IMR-90 (cell line): ENCODE results near the gene IBA57. TPM values are rescaled to one million over a fixed set of nuclear protein-coding genes. Genes with fewer than 3 reads are reported as not detected.

Experiments
- ATAC-seq: fragments of 200-7000 bp; cut with Tn5 transposase; 2 replicates; pipeline ENCODE4 v1.9.1; 2020; ENCODE audit warnings: low read depth, mild to moderate bottlenecking, moderate library complexity
- BruUV-seq: library from RNA; stranded (reverse); fragments of 400-500 nt; replicated peaks from 2 replicates; lab custom pipeline; 2021; lab: Mats Ljungman, UMichigan
- CTCF ChIA-PET: fragments of 300-600 bp; formaldehyde crosslinking; extraction: SDS; loops from one replicate; lab custom pipeline; 2021; ENCODE audit warnings: antibody characterized with exemption; lab: Yijun Ruan, JAX
- POLR2A ChIA-PET: fragments of 300-600 bp; sonication (Branson Sonifier 250); formaldehyde crosslinking; loops from one replicate; lab custom pipeline; 2022; ENCODE audit warnings: antibody characterized with exemption; ENCODE audit not compliant: unreplicated experiment; lab: Charles Lee
- DNase-seq: peaks from one replicate; pipeline ENCODE4 v3.0.0; 2013
- H2AFZ ChIP-seq: replicated peaks from 2 replicates; pipeline ENCODE3; 2013; ENCODE audit warnings: low read length, mild to moderate bottlenecking; ENCODE audit not compliant: poor library complexity
- H2AK5ac ChIP-seq: 2 replicates; pipeline ENCODE4 v1.6.1; 2013; ENCODE audit warnings: low read depth, low read length, inconsistent platforms
- H2AK9ac ChIP-seq: replicated peaks from 2 replicates; pipeline ENCODE3; 2013; ENCODE audit warnings: mild to moderate bottlenecking, low read depth, low read length, moderate library complexity; ENCODE audit not compliant: poor library complexity
- H2BK120ac ChIP-seq: 2 replicates; pipeline ENCODE4 v1.6.1; 2013; ENCODE audit warnings: low read depth, low read length, inconsistent platforms
- H2BK15ac ChIP-seq: 3 replicates; pipeline ENCODE4 v1.6.1; 2013; ENCODE audit warnings: low read depth, low read length, inconsistent platforms
- H2BK20ac ChIP-seq: 2 replicates; pipeline ENCODE4 v1.6.1; 2013; ENCODE audit warnings: low read depth, mild to moderate bottlenecking, inconsistent platforms, low read length, moderate library complexity
- H2BK5ac ChIP-seq: 2 replicates; pipeline ENCODE4 v1.6.1; 2013; ENCODE audit warnings: mild to moderate bottlenecking, low read depth, low read length, inconsistent platforms; ENCODE audit not compliant: poor library complexity, severe bottlenecking
- H3K14ac ChIP-seq: replicated peaks from 2 replicates; pipeline ENCODE4 v1.6.1; 2013; ENCODE audit warnings: low read depth, low read length, inconsistent platforms
- H3K18ac ChIP-seq: 2 replicates; pipeline ENCODE4 v1.6.1; 2013; ENCODE audit warnings: low read depth, low read length, control low read depth
- H3K23ac ChIP-seq: 2 replicates; pipeline ENCODE4 v1.6.1; 2013; ENCODE audit warnings: low read depth, low read length, inconsistent platforms
- H3K27ac ChIP-seq: 2 replicates; pipeline ENCODE4 v1.5.1; 2013; ENCODE audit warnings: mild to moderate bottlenecking, control low read depth, low read length; ENCODE audit not compliant: insufficient read depth
- H3K27me3 ChIP-seq: 2 replicates; pipeline ENCODE4 v1.6.1; 2013; ENCODE audit warnings: low read length; ENCODE audit not compliant: control insufficient read depth, insufficient read depth
- H3K36me3 ChIP-seq: 2 replicates; pipeline ENCODE4 v1.6.1; 2013; ENCODE audit warnings: low read length, mixed read lengths; ENCODE audit not compliant: control insufficient read depth, insufficient read depth
- H3K4ac ChIP-seq: 2 replicates; pipeline ENCODE4 v1.6.1; 2013; ENCODE audit warnings: low read depth, low read length, inconsistent platforms
- H3K4me1 ChIP-seq: 2 replicates; pipeline ENCODE4 v1.6.1; 2013; ENCODE audit warnings: low read length, mixed read lengths; ENCODE audit not compliant: control insufficient read depth, insufficient read depth
- H3K4me2 ChIP-seq: 2 replicates; pipeline ENCODE4 v1.6.1; 2013; ENCODE audit warnings: low read depth, mild to moderate bottlenecking, control low read depth, low read length, moderate library complexity
- H3K4me3 ChIP-seq: 2 replicates; pipeline ENCODE4 v1.5.1; 2013; ENCODE audit warnings: low read depth, mild to moderate bottlenecking, control low read depth, low read length, moderate library complexity; ENCODE audit not compliant: insufficient read depth
- H3K56ac ChIP-seq: 2 replicates; pipeline ENCODE4 v1.6.1; 2013; ENCODE audit warnings: low read length, inconsistent platforms; ENCODE audit not compliant: insufficient read depth; ENCODE audit errors: extremely low read depth
- H3K79me1 ChIP-seq, 2 experiments: 2 replicates each; pipeline ENCODE4 v1.6.1; 2013; ENCODE audit warnings: low read length in 2 of 2, inconsistent platforms in 1 of 2, low read depth in 1 of 2
- H3K9ac ChIP-seq: 2 replicates; pipeline ENCODE4 v1.6.1; 2013; ENCODE audit warnings: low read depth, low read length, control low read depth
- H3K9me1 ChIP-seq: 2 replicates; pipeline ENCODE4 v1.6.1; 2013; ENCODE audit warnings: low read length, inconsistent platforms; ENCODE audit not compliant: insufficient read depth
- H3K9me3 ChIP-seq: 2 replicates; pipeline ENCODE4 v1.6.1; 2013; ENCODE audit warnings: low read length; ENCODE audit not compliant: control insufficient read depth, insufficient read depth
- H4K20me1 ChIP-seq: 2 replicates; pipeline ENCODE4 v1.6.1; 2013; ENCODE audit warnings: low read length, inconsistent platforms; ENCODE audit not compliant: insufficient read depth
- H4K5ac ChIP-seq: 2 replicates; pipeline ENCODE4 v1.6.1; 2013; ENCODE audit warnings: mild to moderate bottlenecking, low read depth, low read length, control low read depth
- H4K8ac ChIP-seq, 2 experiments: 2 replicates each; pipeline ENCODE4 v1.6.1; 2013; ENCODE audit warnings: low read depth in 2 of 2, low read length in 2 of 2, control low read depth in 1 of 2, inconsistent platforms in 1 of 2
- H4K91ac ChIP-seq: 2 replicates; pipeline ENCODE4 v1.6.1; 2013; ENCODE audit warnings: low read depth, low read length, inconsistent platforms; ENCODE audit not compliant: insufficient read depth
- BHLHE40 ChIP-seq: fragments of 150-350 bp; IDR thresholded peaks from 2 replicates; pipeline ENCODE4 v1.6.1; 2016; ENCODE audit warnings: mild to moderate bottlenecking, low read depth, low read length
- CEBPB ChIP-seq: IDR thresholded peaks from 2 replicates; pipeline ENCODE4 v1.6.1; 2012; ENCODE audit warnings: low read depth, low read length, improper control_type of control experiment
- CHD1 ChIP-seq: IDR thresholded peaks from 2 replicates; pipeline ENCODE4 v1.6.1; 2012; ENCODE audit warnings: low read depth, low read length, improper control_type of control experiment
- CTCF ChIP-seq: conservative IDR thresholded peaks from 2 replicates; pipeline ENCODE4 v1.5.1; 2012; ENCODE audit warnings: mild to moderate bottlenecking, low read depth, low read length, improper control_type of control experiment
- ELK1 ChIP-seq: fragments of 150-350 bp; IDR thresholded peaks from 2 replicates; pipeline ENCODE4 v1.6.1; 2016; ENCODE audit warnings: low read depth, mild to moderate bottlenecking, low read length, moderate library complexity, borderline replicate concordance
- FOS ChIP-seq: fragments of 150-350 bp; IDR thresholded peaks from 2 replicates; pipeline ENCODE4 v1.6.1; 2016; ENCODE audit warnings: low read depth, low read length
- MAFK ChIP-seq: IDR thresholded peaks from 2 replicates; pipeline ENCODE4 v1.6.1; 2012; ENCODE audit warnings: low read depth, low read length, improper control_type of control experiment
- MAZ ChIP-seq: IDR thresholded peaks from 2 replicates; pipeline ENCODE4 v1.6.1; 2012; ENCODE audit warnings: low read depth, mild to moderate bottlenecking, low read length, improper control_type of control experiment, moderate library complexity, borderline replicate concordance
- MXI1 ChIP-seq: IDR thresholded peaks from 2 replicates; pipeline ENCODE4 v1.6.1; 2012; ENCODE audit warnings: low read depth, mild to moderate bottlenecking, low read length, moderate library complexity, borderline replicate concordance
- POLR2A ChIP-seq: IDR thresholded peaks from 2 replicates; pipeline ENCODE4 v1.6.1; 2012; ENCODE audit warnings: mild to moderate bottlenecking, low read depth, low read length
- RAD21 ChIP-seq: IDR thresholded peaks from 2 replicates; pipeline ENCODE4 v1.6.1; 2012; ENCODE audit warnings: low read length, improper control_type of control experiment
- RCOR1 ChIP-seq: IDR thresholded peaks from 2 replicates; pipeline ENCODE4 v1.6.1; 2012; ENCODE audit warnings: mild to moderate bottlenecking, low read length, improper control_type of control experiment; ENCODE audit not compliant: insufficient replicate concordance
- SMC3 ChIP-seq: fragments of 150-350 bp; IDR thresholded peaks from 2 replicates; pipeline ENCODE4 v1.6.1; 2016; ENCODE audit warnings: low read depth, mild to moderate bottlenecking, antibody characterized with exemption, low read length, moderate library complexity
- USF2 ChIP-seq: fragments of 150-350 bp; IDR thresholded peaks from 2 replicates; pipeline ENCODE4 v1.6.1; 2017; ENCODE audit warnings: mild to moderate bottlenecking, antibody characterized with exemption, low read length, low read depth
- WGBS, 2 experiments: methylation state at CpG; one replicate each; pipeline versions ENCODE4 v1.1.5 to v1.1.7; 2013; ENCODE audit warnings: missing lambda C conversion rate in 2 of 2; ENCODE audit not compliant: insufficient read length in 1 of 2; ENCODE audit errors: extremely low coverage in 2 of 2; 5-methylcytosine and 5-hydroxymethylcytosine counted together
- dilution Hi-C: fragments of 300-500 bp; cut with HindIII; formaldehyde crosslinking; loops from one replicate; pipeline ENCODE4 v1.14.3; 2018; ENCODE audit warnings: low sequenced_read_pairs; ENCODE audit not compliant: unreplicated experiment
- in situ Hi-C: fragments of 300-500 bp; cut with MboI; formaldehyde crosslinking; loops from 3 replicates; pipeline ENCODE4 v1.14.3; 2019; ENCODE audit warnings: low sequenced_read_pairs, inconsistent platforms, mixed read lengths
- intact Hi-C: fragments of 100-400 bp; cut with micrococcal nuclease; formaldehyde crosslinking; loops from 2 replicates; pipeline ENCODE4 v1.10.0; 2022
- polyA plus RNA-seq, 3 experiments: library from polyadenylated mRNA; depleted of rRNA; stranded (reverse); fragments of >200 nt; gene quantifications; 2 replicates each; pipeline ENCODE4 v1.2.3, GENCODE V29; 2012; ENCODE audit warnings: low replicate concordance in 1 of 3
- total RNA-seq: library from RNA; depleted of rRNA; stranded (reverse); fragments of >200 nt; gene quantifications from 2 replicates; pipeline ENCODE4 v1.2.3, GENCODE V29; 2012

Gene IBA57
- total and polyA plus RNA-seq, 2 of the 4 experiments (the other 2 are of a cell fraction): 2.0 to 2.6 TPM

- Histone ChIP-seq H3K18ac (peak overlapping the region; percentile 64; the same call in 1 of the 2 replicates), H3K4me3 (no peak overlapping the region), H3K27me3 (no peaks in the 10 kb centered on the region), H2BK20ac (peak overlapping the region; percentile 95), H3K36me3 (no peaks in the 10 kb centered on the region), H4K20me1 (no peaks in the 10 kb centered on the region), H3K23ac (peak overlapping the region; percentile 16; the same call in 1 of the 2 replicates), H2AK5ac (peak overlapping the region; percentile 84), H2BK15ac (peak overlapping the region; percentile 70; the same call in 1 of the 3 replicates), H2AK9ac (no peak overlapping the region), H3K4me1 (peaks cover 11% of the 10 kb centered on the region), H3K4ac (peak overlapping the region; percentile 91), H4K91ac (peak overlapping the region; percentile 81), H4K8ac (peak overlapping the region in 1 of 2 experiments; percentile 61; a peak in 2 of 4 replicates), H3K79me1 (peaks cover 6 to 26% of the 10 kb centered on the region in 2 experiments; a peak in 3 of 4 replicates), H3K27ac (peak overlapping the region; percentile 27; the same call in 1 of the 2 replicates), H3K56ac (no peak overlapping the region), H2AFZ (no peak overlapping the region), H3K4me2 (no peak overlapping the region), H3K14ac (peak overlapping the region; percentile 76), H3K9me3 (0 out of 2 replicates have a peak, but pooled peaks cover 2% of the 10 kb centered on the region), H2BK120ac (peak overlapping the region; percentile 81), H3K9ac (no peak overlapping the region), H4K5ac (peak overlapping the region; percentile 72; the same call in 1 of the 2 replicates), H2BK5ac (no peak overlapping the region), H3K9me1 (peaks cover 18% of the 10 kb centered on the region)
- WGBS, 2 experiments: no CpG with 5 or more reads among the region's 4 CpGs
- dilution Hi-C loops: no loop called here
- intact Hi-C loops: no loop called here
- in situ Hi-C loops: no loop called here
- ATAC-seq (no peak), DNase-seq (no peak)
- POLR2A ChIA-PET: interaction anchor here (0.6 kb wide), 1 partner anchor 1376 kb away, joined by 4 read pairs; no protein-coding TSS in a partner anchor
- no peak for TF ChIP-seq FOS
- no peak for TF ChIP-seq MXI1
- TF ChIP-seq BHLHE40: no peak
- no peak for TF ChIP-seq RAD21
- TF ChIP-seq ELK1: no peak
- no peak for TF ChIP-seq CHD1
- TF ChIP-seq CEBPB: no peak
- no peak for TF ChIP-seq POLR2A
- TF ChIP-seq MAFK: no peak
- no peak for TF ChIP-seq SMC3
- TF ChIP-seq RCOR1: no peak
- TF ChIP-seq MAZ: no peak
- no peak for TF ChIP-seq CTCF
- no peak for TF ChIP-seq USF2
- CTCF ChIA-PET: interaction anchor here (0.6 kb wide), 1 partner anchor 296 kb away, joined by 6 read pairs; no protein-coding TSS in a partner anchor
- BruUV-seq: no TSS peak
These were observed 14.8 kb downstream of the IBA57 start for GRCh38 chr1:228180271-228180958.
